DOHH2 (cell line): ENCODE measurements around the gene CSRP3.

Source experiments
- H3F3A ChIP-seq: fragments of 200-600 bp; sonication (generic), shearing (Covaris generic); 2 replicates; pipeline ENCODE4 v1.6.0; 2016; ENCODE audit warnings: antibody characterized with exemption, mild to moderate bottlenecking; ENCODE audit not compliant: control insufficient read depth, insufficient read depth
- H3K27ac ChIP-seq: fragments of 200-600 bp; sonication (generic); 2 replicates; pipeline ENCODE4 v1.5.1; 2014; ENCODE audit warnings: low read depth, mild to moderate bottlenecking, low read length, moderate library complexity
- H3K27me3 ChIP-seq: fragments of 200-600 bp; sonication (generic); 2 replicates; pipeline ENCODE4 v1.6.1; 2014; ENCODE audit warnings: mild to moderate bottlenecking, low read length, mixed read lengths; ENCODE audit not compliant: control insufficient read depth
- H3K36me3 ChIP-seq: fragments of 200-600 bp; sonication (generic); 2 replicates; pipeline ENCODE4 v1.6.1; 2014; ENCODE audit warnings: mild to moderate bottlenecking, low read length, moderate library complexity, mixed read lengths; ENCODE audit not compliant: control insufficient read depth
- H3K4me1 ChIP-seq: fragments of 200-600 bp; sonication (generic); 2 replicates; pipeline ENCODE4 v1.6.1; 2014; ENCODE audit warnings: mild to moderate bottlenecking, low read length, mixed read lengths; ENCODE audit not compliant: control insufficient read depth
- H3K4me2 ChIP-seq: fragments of 200-600 bp; sonication (generic); 2 replicates; pipeline ENCODE4 v1.6.0; 2014; ENCODE audit warnings: mild to moderate bottlenecking, low read length, moderate library complexity
- H3K4me3 ChIP-seq: fragments of 200-600 bp; sonication (generic); 2 replicates; pipeline ENCODE4 v1.5.1; 2014; ENCODE audit warnings: mild to moderate bottlenecking, low read length, mixed read lengths
- H3K79me2 ChIP-seq: fragments of 200-600 bp; sonication (generic); 2 replicates; pipeline ENCODE4 v1.6.1; 2014; ENCODE audit warnings: mild to moderate bottlenecking, low read length, mixed read lengths; ENCODE audit not compliant: control insufficient read depth
- H3K9me2 ChIP-seq: fragments of 200-600 bp; sonication (generic); replicated peaks from 2 replicates; pipeline ENCODE4 v1.6.1; 2014; ENCODE audit warnings: mild to moderate bottlenecking, low read length, mixed read lengths; ENCODE audit not compliant: control insufficient read depth
- H3K9me3 ChIP-seq: fragments of 200-600 bp; sonication (generic); 2 replicates; pipeline ENCODE4 v1.6.1; 2014; ENCODE audit warnings: antibody characterized with exemption, low read length, mixed read lengths; ENCODE audit not compliant: control insufficient read depth, insufficient read depth
- H4K20me1 ChIP-seq: fragments of 200-600 bp; sonication (generic); 2 replicates; pipeline ENCODE4 v1.6.0; 2014; ENCODE audit warnings: low read depth, mild to moderate bottlenecking, antibody characterized with exemption, low read length, moderate library complexity; ENCODE audit not compliant: control insufficient read depth, insufficient read depth
- CTCF ChIP-seq: fragments of 200-600 bp; sonication (generic); IDR thresholded peaks from one replicate; pipeline ENCODE4 v1.5.1; 2014; ENCODE audit warnings: antibody characterized with exemption, mild to moderate bottlenecking, low read depth, low read length; ENCODE audit not compliant: poor library complexity, severe bottlenecking
- EZH2phosphoT487 ChIP-seq: fragments of 200-600 bp; sonication (generic); IDR thresholded peaks from 2 replicates; pipeline ENCODE4 v1.6.1; 2017; ENCODE audit warnings: borderline replicate concordance, mild to moderate bottlenecking, antibody characterized with exemption, low read length, moderate library complexity, mixed read lengths

The CSRP3 gene

GRCh38 chr11:19173004-19173689, 28.6 kb downstream of the CSRP3 start:
- no peak overlapping the region for H3K4me3 ChIP-seq
- no peak for TF ChIP-seq CTCF
- TF ChIP-seq EZH2phosphoT487, result no peak
- H3K27me3 ChIP-seq, result no peaks in the 10 kb centered on the region
- no peaks in the 10 kb centered on the region for H3K9me2 ChIP-seq
- no peaks in the 10 kb centered on the region for H3K9me3 ChIP-seq
- H3K36me3 ChIP-seq, result peaks cover 61% of the 10 kb centered on the region
- no peaks in the 10 kb centered on the region for H3F3A ChIP-seq
- no peaks in the 10 kb centered on the region for H3K79me2 ChIP-seq
- H3K27ac ChIP-seq, result no peak overlapping the region
- no peaks in the 10 kb centered on the region for H4K20me1 ChIP-seq
- no peaks in the 10 kb centered on the region for H3K4me1 ChIP-seq
- no peak overlapping the region for H3K4me2 ChIP-seq

GRCh38 chr11:19168090-19168489, 33.7 kb downstream of the CSRP3 start:
- H3K36me3 ChIP-seq, result peaks cover 71% of the 10 kb centered on the region
- H3K4me3 ChIP-seq, result no peak overlapping the region
- H3K4me1 ChIP-seq, result no peaks in the 10 kb centered on the region
- H3K9me2 ChIP-seq, result no peaks in the 10 kb centered on the region
- H3K79me2 ChIP-seq, result no peaks in the 10 kb centered on the region
- H3K27ac ChIP-seq, result no peak overlapping the region
- H4K20me1 ChIP-seq, result no peaks in the 10 kb centered on the region
- TF ChIP-seq EZH2phosphoT487, result no peak
- no peak for TF ChIP-seq CTCF
- no peaks in the 10 kb centered on the region for H3K27me3 ChIP-seq
- no peak overlapping the region for H3K4me2 ChIP-seq
- no peaks in the 10 kb centered on the region for H3F3A ChIP-seq
- no peaks in the 10 kb centered on the region for H3K9me3 ChIP-seq

- Histone ChIP-seq H3K9me3 (no peaks in the 10 kb centered on the region), H3K9me2 (no peaks in the 10 kb centered on the region), H3K27ac (no peak overlapping the region), H4K20me1 (no peaks in the 10 kb centered on the region), H3K36me3 (peaks cover 59% of the 10 kb centered on the region), H3F3A (no peaks in the 10 kb centered on the region), H3K4me2 (no peak overlapping the region), H3K4me3 (no peak overlapping the region), H3K79me2 (no peaks in the 10 kb centered on the region), H3K27me3 (no peaks in the 10 kb centered on the region), H3K4me1 (no peaks in the 10 kb centered on the region)
- TF ChIP-seq EZH2phosphoT487, result no peak
- TF ChIP-seq CTCF, result no peak
Observed at GRCh38 chr11:19164881-19165280, 36.9 kb downstream of the CSRP3 start.
